Caco-2 (cell line): ENCODE results near the gene TBC1D2. TPM values are rescaled to one million over a fixed set of nuclear protein-coding genes. Genes with fewer than 3 reads are reported as not detected.

Experiments used
- BruUV-seq: library from RNA; stranded (reverse); fragments of 400-500 nt; replicated peaks from 2 replicates; lab custom pipeline; 2021; lab: Mats Ljungman, UMichigan
- CTCF ChIA-PET: fragments of 300-600 bp; sonication (Branson Sonifier 250); formaldehyde crosslinking; loops from one replicate; lab custom pipeline; 2022; ENCODE audit warnings: antibody characterized with exemption; lab: Charles Lee
- POLR2A ChIA-PET: fragments of 300-600 bp; sonication (Branson Sonifier 250); formaldehyde crosslinking; loops from one replicate; lab custom pipeline; 2022; ENCODE audit warnings: antibody characterized with exemption; lab: Charles Lee
- DNase-seq, 2 experiments: peaks; one replicate each; pipeline versions ENCODE4 v3.0.0 to v3.0.0-alpha.2; 2020 to 2022
- H3K27me3 ChIP-seq: replicated peaks from 2 replicates; pipeline ENCODE4 v1.6.0; 2011; ENCODE audit warnings: low read length; ENCODE audit not compliant: control insufficient read depth, insufficient read depth
- H3K36me3 ChIP-seq: 2 replicates; pipeline ENCODE4 v1.5.1; 2011; ENCODE audit warnings: low read length; ENCODE audit not compliant: control insufficient read depth, insufficient read depth
- H3K4me1 ChIP-seq: fragments of 250-450 bp; sonication (Bioruptor Pico); 2 replicates; pipeline ENCODE4 v1.5.1; 2020; ENCODE audit warnings: mild to moderate bottlenecking
- H3K4me3 ChIP-seq: 2 replicates; pipeline ENCODE4 v1.5.1; 2011; ENCODE audit warnings: low read depth, mild to moderate bottlenecking, control low read depth, low read length
- H3K9me3 ChIP-seq: fragments of 250-450 bp; sonication (Bioruptor Pico); 2 replicates; pipeline ENCODE4 v1.5.1; 2020; ENCODE audit warnings: mild to moderate bottlenecking, moderate library complexity
- H3K27ac Mint-ChIP-seq: one replicate; pipeline ENCODE4 v1.8.0; 2022; ENCODE audit warnings: mixed read lengths; ENCODE audit not compliant: unreplicated experiment
- H3K27me3 Mint-ChIP-seq: one replicate; pipeline ENCODE4 v1.8.0; 2022; ENCODE audit warnings: mixed read lengths; ENCODE audit not compliant: insufficient read depth, unreplicated experiment
- H3K36me3 Mint-ChIP-seq: one replicate; pipeline ENCODE4 v1.8.0; 2022; ENCODE audit warnings: mild to moderate bottlenecking, mixed read lengths; ENCODE audit not compliant: insufficient read depth, unreplicated experiment
- H3K4me1 Mint-ChIP-seq: one replicate; pipeline ENCODE4 v1.8.0; 2022; ENCODE audit warnings: low read depth, mixed read lengths; ENCODE audit not compliant: unreplicated experiment
- H3K4me3 Mint-ChIP-seq: one replicate; pipeline ENCODE4 v1.8.0; 2022; ENCODE audit warnings: mild to moderate bottlenecking, moderate library complexity, mixed read lengths; ENCODE audit not compliant: unreplicated experiment
- H3K9me3 Mint-ChIP-seq: one replicate; pipeline ENCODE4 v1.8.0; 2022; ENCODE audit warnings: mixed read lengths; ENCODE audit not compliant: unreplicated experiment
- intact Hi-C: fragments of 100-400 bp; cut with micrococcal nuclease; formaldehyde crosslinking; loops from one replicate; pipeline ENCODE4 v1.10.0; 2022; ENCODE audit not compliant: unreplicated experiment
- microRNA-seq: library from miRNA; unstranded; fragments of <30 nt; microRNA quantifications from one replicate; pipeline ENCODE4 v1.2.0, GENCODE V29; 2022
- total RNA-seq: library from RNA; stranded (reverse); gene quantifications from 2 replicates; pipeline ENCODE4 v1.2.3, GENCODE V29; 2022
- TF ChIP-seq, protein P1 (sequence below), 2 experiments: fragments of 200-600 bp in 1 of 2; IDR thresholded peaks; 1 replicate in 1 of 2; 2 replicates in 1 of 2; pipeline versions ENCODE4 v1.5.1 to v1.8.0; 2011 to 2022; ENCODE audit warnings: antibody characterized with exemption in 1 of 2, control low read depth in 1 of 2, inconsistent platforms in 1 of 2, low read depth in 1 of 2, low read length in 1 of 2, mild to moderate bottlenecking in 1 of 2, moderate library complexity in 1 of 2; ENCODE audit not compliant: insufficient read depth in 1 of 2, severe bottlenecking in 1 of 2, unreplicated experiment in 1 of 2

Gene TBC1D2
- total RNA-seq, 1 experiment from 2014 or later, result 8.5 TPM

DNA sequence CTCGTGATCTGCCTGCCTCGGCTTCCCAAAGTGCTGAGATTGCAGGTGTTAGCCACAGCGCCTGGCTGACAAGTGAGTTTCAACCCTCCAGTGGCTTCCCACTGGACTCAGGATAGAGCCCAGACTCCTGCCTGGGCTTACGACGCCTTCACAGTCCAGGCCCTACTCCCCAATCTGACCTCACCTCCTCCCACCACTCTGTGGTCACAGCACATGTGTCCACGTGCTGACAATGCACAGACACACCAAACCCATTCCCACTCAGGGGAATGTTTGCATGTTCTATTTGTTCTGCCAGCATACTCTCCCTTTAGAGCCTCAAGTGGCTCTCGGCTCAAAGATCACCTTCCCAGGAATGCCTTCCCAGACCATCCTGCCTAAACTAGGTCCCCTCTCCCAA is 105.3 kb downstream of the TBC1D2 start:
- H3K36me3 Mint-ChIP-seq, result peaks cover 22% of the 10 kb centered on the region
- H3K4me1 ChIP-seq, result peaks cover 31% of the 10 kb centered on the region
- intact Hi-C loops, result no loop called here
- H3K4me1 Mint-ChIP-seq, result peaks cover 25% of the 10 kb centered on the region
- H3K4me3 ChIP-seq, result no peak overlapping the region
- no TSS peak for BruUV-seq
- ChIA-PET POLR2A (no interaction called here), CTCF (no interaction called here)
- TF ChIP-seq, protein P1, sequence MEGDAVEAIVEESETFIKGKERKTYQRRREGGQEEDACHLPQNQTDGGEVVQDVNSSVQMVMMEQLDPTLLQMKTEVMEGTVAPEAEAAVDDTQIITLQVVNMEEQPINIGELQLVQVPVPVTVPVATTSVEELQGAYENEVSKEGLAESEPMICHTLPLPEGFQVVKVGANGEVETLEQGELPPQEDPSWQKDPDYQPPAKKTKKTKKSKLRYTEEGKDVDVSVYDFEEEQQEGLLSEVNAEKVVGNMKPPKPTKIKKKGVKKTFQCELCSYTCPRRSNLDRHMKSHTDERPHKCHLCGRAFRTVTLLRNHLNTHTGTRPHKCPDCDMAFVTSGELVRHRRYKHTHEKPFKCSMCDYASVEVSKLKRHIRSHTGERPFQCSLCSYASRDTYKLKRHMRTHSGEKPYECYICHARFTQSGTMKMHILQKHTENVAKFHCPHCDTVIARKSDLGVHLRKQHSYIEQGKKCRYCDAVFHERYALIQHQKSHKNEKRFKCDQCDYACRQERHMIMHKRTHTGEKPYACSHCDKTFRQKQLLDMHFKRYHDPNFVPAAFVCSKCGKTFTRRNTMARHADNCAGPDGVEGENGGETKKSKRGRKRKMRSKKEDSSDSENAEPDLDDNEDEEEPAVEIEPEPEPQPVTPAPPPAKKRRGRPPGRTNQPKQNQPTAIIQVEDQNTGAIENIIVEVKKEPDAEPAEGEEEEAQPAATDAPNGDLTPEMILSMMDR (IDR thresholded peaks at IDR 0.05; ENCODE audit: insufficient read depth in 1 of 2, low read depth in 1 of 2, low read length in 1 of 2, severe bottlenecking in 1 of 2, unreplicated experiment in 1 of 2), result no peak
- H3K4me3 Mint-ChIP-seq, result peak overlapping the region; percentile 30
- no peaks in the 10 kb centered on the region for H3K9me3 ChIP-seq
- no peaks in the 10 kb centered on the region for H3K27me3 Mint-ChIP-seq
- H3K27ac Mint-ChIP-seq, result peak overlapping the region; percentile 79
- H3K9me3 Mint-ChIP-seq, result no peaks in the 10 kb centered on the region
- DNase-seq, result peak; percentile 22 to 60
- H3K27me3 ChIP-seq, result no peaks in the 10 kb centered on the region
- no peaks in the 10 kb centered on the region; the same call in 1 of the 2 replicates for H3K36me3 ChIP-seq

DNA sequence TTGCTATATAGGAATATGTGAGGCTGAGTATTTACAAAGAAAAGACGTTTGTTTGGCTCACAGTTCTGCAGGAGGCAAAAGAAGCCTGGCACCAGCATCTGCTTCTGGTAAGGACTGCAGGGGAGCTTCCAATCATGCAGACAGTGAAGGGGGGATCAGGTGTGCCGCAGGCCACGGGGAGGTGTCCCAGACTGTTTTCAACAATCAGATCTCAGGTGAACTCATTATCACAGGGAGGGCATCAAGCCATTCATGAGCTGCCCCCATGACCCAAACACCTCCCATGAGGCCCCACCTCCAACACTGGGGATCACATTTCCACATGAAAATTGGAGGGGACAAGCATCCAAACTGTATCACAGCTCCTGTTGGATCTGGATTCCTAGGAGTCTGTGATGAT is 106.0 kb downstream of the TBC1D2 start:
- Mint-ChIP-seq H3K27ac (no peak overlapping the region), H3K9me3 (no peaks in the 10 kb centered on the region), H3K36me3 (peaks cover 15% of the 10 kb centered on the region), H3K4me1 (peaks cover 25% of the 10 kb centered on the region), H3K4me3 (no peak overlapping the region), H3K27me3 (no peaks in the 10 kb centered on the region)
- peaks cover 33% of the 10 kb centered on the region for H3K4me1 ChIP-seq
- H3K4me3 ChIP-seq, result no peak overlapping the region
- H3K36me3 ChIP-seq, result no peaks in the 10 kb centered on the region; the same call in 1 of the 2 replicates
- intact Hi-C loops, result no loop called here
- BruUV-seq, result no TSS peak
- ChIA-PET CTCF (no interaction called here), POLR2A (no interaction called here)
- TF ChIP-seq, protein P1 (IDR thresholded peaks at IDR 0.05; ENCODE audit: insufficient read depth in 1 of 2, low read depth in 1 of 2, low read length in 1 of 2, severe bottlenecking in 1 of 2, unreplicated experiment in 1 of 2), result no peak
- H3K27me3 ChIP-seq, result no peaks in the 10 kb centered on the region
- no peak for DNase-seq
- H3K9me3 ChIP-seq, result no peaks in the 10 kb centered on the region

Small RNA genes within 50 kb of the gene (microRNA-seq; reads per million reads assigned to microRNA genes)
- gene MIR6854, result not detected

Other genes with a start within 250 kb of the TBC1D2 start
- 68.7 and 71.7 TPM in 2 replicates for gene NANS, start 198.9 kb downstream of the TBC1D2 start, total RNA-seq
- gene TRIM14, start 136.4 kb downstream of the TBC1D2 start, total RNA-seq, result 30.3 and 34.5 TPM in 2 replicates
- gene CORO2A, start 63.0 kb downstream of the TBC1D2 start, total RNA-seq, result 18.9 and 20.0 TPM in 2 replicates